SHP77 treated with DMSO at 0.1 percent for 48 hours (cell line): Measurements from ENCODE around the gene SEMA3G.

Experiments used
- DNase-seq: peaks from one replicate; lab custom pipeline; 2025; lab: John Stamatoyannopoulos, UW

The SEMA3G gene

DNA sequence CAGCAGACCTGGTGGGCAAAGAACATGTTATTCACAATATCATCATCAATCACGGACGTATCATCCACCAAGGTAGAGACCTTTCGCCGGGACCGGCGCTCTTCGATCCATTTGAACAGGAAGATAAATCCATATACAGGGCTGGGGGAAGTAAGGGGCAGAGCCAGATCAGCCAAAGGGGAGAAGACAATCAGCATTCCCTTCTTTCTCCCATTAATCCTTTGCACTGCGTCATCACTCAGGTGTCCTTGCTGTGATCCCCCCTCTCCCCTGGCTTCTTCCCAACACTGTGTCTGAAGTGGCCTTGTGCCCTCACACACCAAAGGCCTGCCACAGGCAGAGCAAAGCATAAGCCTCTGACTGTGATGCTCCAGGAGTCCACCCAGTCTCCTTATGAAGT is 36.4 kb downstream of the SEMA3G start:
- DNase-seq, result no peak

DNA sequence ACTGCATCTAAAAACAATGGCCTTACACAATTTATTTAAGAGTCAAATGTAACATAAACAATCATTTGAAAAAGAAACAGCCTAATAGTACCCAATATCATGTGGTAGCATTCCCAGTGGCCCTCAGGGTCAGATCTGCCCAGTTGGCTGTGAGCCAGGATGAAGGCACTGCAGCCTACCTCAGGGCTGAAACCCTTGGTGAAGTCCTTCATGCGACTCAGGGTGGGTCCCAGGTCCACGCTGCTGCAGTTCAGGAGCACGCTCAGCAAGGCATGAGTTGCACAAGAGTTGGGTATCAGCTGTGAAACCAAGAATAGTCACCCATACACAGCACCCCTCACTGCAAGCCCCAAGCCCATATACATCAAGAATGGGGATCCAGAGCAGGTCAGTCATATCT is 37.1 kb downstream of the SEMA3G start:
- no peak for DNase-seq

DNA sequence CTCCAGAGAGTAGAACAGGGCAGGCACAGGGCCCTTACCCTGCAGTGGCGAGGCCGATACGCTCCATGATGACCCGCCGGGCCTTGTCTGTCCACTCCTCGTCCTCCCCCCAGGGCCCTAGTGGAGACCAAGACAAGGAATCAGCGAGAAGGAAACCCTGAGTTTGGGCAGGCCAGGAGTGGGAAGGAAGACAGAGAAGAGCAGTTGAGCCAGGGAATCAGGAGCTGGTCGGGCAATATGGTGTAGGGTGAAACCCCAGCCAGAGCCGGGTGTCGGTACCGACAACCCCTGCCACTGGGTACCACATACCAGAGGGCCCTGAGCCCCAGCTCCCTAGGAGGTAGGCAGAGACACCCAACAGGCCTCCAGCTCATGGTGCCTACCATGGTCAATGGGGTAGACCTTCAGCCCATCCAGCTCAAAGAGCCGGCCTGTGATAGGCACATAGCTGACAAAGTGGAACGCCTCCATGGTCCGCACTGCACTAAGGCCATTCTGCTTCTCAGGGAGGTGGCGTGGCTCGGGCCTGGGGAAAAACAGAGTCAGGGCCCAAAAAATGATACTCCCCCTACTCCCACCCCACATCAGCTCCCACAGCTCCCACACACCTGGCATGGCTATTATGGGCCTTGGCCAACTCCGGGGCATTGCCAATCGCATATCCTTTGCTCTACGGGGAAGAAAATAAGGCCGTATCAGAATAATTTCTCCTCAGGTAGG is 38.0 kb downstream of the SEMA3G start:
- no peak for DNase-seq

DNA sequence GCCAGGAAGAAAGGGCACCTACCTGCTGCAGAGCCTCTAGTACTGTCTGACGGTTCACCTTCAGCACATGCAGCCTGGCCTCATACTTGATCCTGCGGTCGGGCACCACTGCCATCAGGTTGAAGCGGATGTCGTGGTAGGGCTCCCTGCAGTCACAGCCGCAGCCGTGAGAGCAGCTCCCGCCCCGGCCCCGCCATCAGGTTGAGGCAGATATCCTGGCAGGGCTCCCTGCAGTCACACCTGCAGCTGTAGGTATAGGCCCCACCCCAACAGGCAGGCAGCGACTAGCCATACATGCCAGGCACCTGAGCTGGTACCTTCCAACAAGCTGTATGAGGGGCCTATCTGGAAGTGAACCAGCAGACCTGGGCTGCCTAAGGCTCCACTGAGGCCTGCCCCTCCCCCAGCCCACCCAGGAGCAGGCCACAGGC is 38.7 kb downstream of the SEMA3G start:
- no peak for DNase-seq

DNA sequence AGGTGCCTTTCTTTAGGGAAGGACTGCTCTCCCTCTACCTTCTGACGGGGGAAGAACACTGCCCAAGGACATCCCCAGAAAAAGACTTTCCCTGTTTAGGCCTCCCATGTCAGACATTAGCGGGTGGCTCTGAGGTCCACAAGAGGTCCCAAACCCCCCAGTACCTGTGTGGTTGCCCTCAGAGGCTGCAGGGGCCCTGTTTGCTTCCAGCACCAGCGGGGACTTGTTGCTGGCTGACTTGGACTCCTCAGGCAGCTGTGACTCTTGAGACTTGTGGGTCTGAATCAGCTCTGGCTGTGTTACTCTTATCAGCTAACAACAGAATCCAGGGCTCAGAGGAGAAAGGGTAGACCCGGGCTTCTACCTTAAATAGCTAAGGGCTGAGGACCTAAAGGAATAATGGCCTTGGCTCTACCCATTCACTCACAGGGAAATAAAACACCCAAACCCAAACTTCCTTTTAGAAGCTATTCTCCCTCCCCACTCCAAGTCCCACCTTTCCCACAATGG is 39.2 kb downstream of the SEMA3G start:
- DNase-seq, result no peak

DNA sequence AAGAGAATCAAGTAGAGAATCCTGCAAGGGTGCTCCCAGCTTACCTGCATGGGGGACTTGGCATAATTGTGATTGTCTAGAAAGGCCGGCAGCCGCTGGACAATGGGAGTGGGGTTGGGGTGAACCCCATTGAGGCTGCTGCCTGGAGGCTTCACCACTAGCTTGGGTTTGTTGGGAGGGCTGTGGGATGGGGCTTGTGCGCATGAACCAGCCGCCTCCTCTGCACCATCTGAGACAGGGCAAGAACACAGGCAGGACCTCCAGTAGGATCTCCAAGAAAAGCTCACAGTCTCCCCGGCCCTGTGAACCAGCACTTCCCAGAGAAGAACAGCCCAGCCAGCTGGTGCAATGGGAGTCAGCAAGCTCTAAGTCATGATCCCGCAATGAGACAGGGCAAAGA is 39.8 kb downstream of the SEMA3G start:
- DNase-seq, result no peak

DNA sequence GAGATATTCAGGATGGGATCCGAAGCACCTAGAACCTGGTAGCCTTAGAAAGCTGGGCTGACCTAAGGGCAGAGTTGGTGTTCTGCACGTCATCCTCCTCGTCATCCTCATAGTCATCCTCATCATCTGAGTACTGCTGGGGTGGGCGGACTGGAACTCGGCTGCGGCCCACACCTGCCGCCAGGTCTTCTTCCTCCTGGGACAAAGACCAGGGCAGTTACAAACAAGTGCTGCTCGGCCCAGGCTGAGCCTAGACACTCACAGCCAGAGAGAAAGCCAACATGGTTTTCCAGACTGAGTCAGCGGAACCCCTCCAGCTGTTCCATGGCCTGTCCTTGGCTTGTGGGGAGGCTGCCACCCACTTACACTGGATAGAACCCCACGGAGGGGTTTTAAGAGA is 40.5 kb downstream of the SEMA3G start:
- no peak for DNase-seq

DNA sequence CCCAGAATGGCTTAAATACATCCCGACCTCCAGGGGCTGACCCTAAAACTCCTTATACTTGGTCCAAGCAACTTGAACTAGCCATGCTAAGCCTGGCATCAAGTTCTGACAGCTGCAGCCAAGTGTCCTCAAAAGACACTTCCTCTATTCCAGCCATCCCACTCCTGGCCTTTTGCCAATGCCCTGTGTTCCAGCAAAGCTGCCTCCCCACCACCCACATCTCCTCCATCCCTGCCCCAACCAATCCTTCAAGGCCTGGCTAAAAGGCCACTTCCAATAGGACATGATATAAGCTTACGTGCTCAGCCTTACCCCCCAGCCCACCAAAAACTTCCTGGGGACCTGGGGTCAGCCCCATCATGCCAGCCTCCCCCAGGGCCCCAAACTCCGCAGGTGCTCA is 40.9 kb downstream of the SEMA3G start:
- no peak for DNase-seq

DNA sequence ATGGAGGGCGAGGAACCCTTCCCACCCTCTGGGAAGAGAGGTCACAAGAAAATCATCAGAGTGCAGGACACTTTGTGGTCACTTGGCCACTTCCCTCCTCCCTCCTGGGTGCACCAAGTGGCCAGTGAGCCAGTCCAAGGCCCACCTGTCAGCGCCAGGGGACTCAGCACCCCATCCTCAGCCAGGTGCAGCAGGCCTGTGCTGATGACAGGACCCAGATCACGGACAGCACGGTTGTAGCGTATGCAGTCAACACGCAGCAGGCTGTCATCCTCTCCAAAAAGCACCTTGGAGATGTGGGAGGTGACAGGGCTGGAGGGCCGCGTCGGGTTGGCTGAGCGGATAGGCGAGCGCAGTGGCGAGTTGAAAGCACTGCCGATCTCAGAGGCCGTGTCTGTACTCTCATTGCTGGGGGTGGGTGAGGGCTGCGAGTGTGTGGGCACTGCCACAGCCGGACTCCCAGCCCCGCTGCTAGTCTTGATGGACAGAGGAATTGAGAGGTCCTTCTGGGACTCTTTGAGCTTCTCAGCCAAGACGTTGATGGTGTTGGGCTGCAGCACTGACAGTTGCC is 41.5 kb downstream of the SEMA3G start:
- no peak for DNase-seq

DNA sequence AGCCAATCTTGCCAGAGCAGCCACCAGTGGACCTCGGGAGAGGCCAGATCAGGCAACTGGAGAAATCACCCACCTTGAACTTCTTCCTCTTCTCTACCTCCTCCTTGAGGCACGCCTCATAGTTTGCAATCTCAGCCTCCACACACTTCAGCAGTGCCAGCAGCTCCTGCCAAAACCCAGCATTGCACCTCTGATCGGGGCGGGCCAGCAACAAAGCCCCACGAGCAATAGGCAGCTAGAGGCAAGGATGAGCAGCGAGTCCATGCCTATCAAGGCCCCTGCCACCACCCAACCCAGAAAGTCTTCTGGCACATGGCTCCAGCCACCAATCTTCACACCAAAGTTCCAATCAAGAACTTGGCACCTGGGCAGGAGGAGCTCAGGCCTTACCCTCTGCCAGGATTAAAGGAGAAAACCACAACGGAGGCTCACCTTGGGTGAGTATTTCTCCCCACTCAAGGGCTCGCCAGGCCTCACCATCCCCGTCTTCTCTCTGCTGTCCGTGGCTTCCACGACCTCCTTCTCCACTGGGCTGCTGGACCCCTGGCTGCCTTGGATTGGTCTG is 42.1 kb downstream of the SEMA3G start:
- no peak for DNase-seq

DNA sequence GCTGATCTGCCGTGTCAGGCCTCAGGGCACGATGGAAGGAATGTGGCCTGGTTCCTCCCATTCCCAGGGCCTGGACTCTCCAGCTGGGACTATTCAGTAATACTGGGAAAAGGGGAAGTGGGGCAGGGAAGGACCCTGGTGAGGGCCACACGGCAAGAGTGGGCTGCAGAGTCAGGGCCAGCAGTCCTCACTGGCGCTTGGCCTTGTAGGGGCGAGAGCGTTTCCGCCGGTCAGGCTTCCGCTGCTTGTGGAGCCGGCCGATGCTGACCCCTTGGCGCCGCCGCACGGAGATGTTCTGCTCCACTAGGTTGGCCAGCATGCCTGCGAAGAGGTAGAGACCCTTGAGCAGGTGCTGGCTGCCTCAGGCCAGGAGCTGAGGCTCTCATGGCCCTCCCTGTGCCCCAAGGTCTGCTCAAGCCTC is 42.8 kb downstream of the SEMA3G start:
- DNase-seq, result no peak

DNA sequence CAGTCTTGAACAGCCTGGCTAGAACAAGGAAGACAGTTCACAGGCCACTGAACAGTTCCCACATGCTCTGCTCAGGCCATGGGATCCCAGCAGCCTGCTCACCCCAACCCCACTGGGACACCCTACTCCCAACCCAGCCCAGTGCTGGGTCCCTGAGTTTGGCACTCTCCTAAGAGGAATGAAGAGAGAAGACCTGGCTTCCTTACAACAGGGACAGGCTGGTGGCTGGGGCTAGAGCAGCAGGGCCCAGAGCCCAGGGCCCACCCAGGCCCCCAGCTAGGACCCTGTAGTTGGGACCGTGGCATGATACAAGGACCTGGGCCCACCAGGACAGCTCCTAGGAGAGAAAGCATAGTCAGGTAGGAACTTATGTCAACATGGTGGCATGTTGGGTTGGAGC is 43.4 kb downstream of the SEMA3G start:
- no peak for DNase-seq

DNA sequence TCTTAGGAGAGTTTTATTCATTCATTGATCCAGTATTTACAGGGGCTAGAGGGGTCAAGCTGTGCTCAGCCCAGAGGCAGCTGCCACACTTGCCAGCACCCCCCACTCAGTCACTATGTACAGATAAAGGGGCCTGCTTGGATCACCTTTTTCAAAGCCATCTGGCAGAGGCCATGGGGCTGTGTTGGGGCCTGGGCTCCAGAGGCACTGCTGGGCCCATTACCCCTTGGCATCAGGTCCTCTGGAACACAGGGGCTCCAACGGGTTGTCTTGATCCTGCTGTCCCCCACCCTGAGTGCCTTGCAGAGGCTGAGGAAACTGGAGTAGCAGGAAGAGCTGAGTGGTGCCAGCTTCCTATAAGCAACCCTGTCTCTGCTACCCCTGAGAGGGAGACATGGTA is 43.9 kb downstream of the SEMA3G start:
- no peak for DNase-seq

DNA sequence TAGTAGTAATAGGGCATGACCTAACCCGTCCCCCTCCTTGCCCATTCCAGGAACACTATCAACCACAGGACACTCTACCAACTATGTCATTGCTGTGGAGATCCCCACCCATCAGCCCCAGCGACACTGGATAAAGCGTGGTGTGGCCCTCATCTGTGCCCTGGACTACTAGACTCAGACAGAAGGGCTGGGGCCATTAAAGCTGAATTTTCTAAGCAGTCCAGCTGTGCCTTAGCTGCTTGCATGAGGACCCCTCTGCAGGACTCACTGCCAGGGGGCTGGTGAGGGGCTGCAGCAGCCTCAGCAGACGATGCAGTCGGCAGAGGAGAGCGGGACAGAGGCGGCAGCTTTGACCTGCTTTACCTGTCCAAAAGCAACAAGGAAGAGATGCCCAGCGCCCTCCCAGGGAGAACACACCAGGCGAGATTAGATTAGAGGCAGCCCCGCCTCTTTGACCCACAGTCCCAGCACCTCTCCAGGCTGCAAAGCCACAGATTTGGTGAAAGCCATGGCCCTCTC is 44.6 kb downstream of the SEMA3G start:
- DNase-seq, result no peak

DNA sequence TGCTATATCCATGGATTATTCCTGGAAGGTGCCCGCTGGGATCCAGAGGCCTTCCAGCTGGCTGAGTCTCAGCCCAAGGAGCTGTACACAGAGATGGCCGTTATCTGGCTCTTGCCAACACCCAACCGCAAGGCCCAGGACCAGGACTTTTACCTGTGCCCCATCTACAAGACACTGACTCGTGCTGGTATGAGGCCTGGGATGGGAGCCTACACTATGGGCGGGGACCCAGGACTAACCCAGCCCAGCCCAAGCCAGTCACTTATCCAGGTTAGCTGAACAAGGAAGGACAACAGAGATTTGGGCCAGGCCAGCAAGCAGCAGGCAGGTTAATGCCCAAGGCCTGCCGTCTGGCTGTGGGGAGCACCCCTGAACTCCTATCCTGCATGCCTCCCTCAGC is 45.3 kb downstream of the SEMA3G start:
- no peak for DNase-seq

DNA sequence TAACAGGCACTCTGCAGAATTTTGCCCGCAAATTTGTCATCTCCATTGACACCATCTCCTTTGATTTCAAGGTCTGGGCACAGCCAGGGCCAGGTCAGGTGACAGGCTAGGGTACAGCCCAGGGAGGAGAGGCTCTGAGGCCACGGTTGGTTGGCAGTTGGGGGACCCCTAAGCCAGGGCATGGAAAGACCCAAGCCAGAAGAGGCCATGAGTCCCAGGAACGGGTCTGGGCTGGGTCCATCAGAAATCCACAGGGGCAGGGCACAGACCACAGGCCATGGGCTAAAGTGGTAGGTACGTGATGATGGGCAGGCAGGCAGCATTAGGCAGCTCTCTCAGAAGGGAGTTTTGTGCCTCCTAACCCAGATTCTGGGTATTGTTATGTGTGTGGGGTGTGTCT is 45.8 kb downstream of the SEMA3G start:
- no peak for DNase-seq

DNA sequence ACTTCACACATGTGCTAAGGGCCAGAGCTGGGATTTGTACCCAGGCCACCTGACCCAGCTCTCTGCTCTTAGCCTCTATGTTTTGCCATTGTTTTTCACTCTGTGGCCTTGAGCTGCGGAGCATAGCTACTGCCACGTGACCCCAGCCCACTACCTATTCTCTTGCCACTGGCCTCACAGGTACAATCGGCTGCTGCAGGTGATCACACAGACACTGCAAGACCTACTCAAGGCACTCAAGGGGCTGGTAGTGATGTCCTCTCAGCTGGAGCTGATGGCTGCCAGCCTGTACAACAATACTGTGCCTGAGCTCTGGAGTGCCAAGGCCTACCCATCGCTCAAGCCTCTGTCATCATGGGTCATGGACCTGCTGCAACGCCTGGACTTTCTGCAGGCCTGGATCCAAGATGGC is 46.2 kb downstream of the SEMA3G start:
- DNase-seq, result no peak

DNA sequence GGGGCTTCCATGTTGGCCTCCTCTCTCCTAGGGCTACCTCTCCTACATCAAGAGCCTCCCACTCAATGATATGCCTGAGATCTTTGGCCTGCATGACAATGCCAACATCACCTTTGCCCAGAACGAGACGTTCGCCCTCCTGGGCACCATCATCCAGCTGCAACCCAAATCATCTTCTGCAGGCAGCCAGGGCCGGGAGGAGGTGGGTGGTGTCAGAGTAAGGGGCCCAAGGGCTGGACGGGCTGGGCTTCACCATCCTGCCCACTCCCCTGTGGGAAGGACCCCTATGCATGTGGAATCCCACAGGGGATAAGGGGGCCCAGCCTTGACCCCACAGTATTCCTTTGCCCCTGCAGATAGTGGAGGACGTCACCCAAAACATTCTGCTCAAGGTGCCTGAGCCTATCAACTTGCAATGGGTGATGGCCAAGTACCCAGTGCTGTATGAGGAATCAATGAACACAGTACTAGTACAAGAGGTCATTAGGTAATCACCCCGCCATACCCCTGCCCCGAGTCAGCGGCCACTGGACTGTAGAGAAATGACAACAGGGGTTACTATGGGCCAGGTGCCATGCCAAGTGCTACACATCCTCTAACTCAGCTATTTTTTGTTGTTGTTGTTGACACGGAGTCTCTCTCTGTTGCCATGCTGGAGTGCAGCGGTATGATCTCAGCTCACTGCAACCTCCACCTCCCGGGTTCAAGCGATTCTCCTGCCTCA is 47.1 kb downstream of the SEMA3G start:
- no peak for DNase-seq

DNA sequence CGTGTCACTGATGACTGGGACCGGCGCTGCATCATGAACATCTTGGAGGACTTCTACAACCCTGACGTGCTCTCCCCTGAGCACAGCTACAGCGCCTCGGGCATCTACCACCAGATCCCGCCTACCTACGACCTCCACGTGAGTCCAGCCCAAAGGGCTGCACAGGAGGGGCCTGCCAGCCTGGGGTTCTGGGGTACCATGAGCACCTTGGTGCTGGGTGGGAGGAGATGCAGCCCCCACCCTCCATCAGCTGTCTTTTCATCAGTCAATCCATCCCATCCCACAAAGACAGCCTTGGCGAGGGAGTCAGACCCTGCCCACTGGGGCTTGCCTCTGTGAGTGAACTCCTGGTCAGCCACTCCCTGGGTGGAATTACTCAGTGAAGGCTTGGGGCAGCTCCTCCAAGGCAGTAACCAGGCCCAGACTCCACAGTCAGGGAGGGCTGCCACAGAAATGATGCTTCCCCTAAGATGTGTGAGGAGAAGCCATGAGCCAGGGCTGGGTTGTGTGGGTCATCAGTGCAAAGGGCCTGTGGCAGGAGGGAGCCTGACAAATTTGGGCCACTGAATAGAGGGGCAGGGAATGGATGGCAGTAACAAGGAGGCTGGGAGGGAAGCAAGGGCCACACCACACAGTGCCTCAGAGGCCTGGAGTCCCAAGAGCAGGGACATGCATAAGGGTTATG is 47.9 kb downstream of the SEMA3G start:
- no peak for DNase-seq

DNA sequence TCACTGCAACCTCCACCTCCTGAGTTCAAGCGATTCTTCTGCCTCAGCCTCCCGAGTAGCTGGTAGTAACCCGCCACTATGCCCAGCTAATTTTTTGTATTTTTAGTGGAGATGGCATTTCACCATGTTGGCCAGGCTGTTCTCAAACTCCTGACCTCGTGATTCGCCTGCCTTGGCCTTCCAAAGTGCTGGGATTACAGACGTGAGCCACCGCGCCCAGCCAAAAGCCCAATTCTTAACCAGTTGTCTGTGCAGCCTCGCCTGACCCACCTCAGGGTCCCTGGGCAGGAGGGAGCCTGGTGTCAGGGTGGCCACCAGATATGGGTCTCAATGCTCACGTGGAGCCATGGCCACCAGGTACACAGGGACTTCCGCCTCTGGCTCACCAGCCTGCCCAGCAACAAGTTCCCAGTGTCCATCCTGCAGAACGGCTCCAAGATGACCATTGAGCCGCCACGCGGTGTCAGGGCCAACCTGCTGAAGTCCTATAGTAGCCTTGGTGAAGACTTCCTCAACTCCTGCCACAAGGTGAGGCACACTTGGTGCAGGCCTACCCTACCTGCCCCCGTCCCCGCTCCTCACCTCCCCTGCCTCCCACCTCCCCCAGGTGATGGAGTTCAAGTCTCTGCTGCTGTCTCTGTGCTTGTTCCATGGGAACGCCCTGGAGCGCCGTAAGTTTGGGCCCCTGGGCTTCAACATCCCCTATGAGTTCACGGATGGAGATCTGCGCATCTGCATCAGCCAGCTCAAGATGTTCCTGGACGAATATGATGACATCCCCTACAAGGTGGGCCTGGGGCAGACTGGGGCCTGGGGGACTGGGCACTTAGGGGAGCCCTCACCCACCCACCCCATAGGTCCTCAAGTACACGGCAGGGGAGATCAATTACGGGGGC is 48.6 kb downstream of the SEMA3G start:
- DNase-seq, result no peak

DNA sequence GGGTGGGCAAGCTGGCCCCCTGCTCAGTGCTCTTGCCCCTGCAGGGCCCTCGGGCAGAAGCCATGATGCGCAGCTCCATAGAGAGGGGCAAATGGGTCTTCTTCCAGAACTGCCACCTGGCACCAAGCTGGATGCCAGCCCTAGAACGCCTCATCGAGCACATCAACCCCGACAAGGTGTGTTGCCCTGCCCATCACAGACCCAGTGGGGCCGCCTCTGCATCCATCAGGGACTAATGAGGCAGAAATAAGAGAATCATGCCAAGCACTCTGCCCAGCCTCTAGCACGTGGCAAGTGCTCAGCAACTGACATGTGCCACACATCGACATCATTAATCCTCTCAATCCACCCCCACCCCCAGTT is 49.4 kb downstream of the SEMA3G start:
- DNase-seq, result no peak
